WI38 (cell line): ENCODE data around the gene CRYM.
"Not testable (repeated sequence)": the region's sequence is repeated elsewhere in the genome, so short reads cannot be mapped to it uniquely, and the experiment has no call there.

Experiments used
- H3K4me3 ChIP-seq: 2 replicates; pipeline ENCODE4 v1.5.1; 2011; ENCODE audit warnings: low read depth, mild to moderate bottlenecking, control low read depth, low read length
- TF ChIP-seq, protein P1 (sequence below): IDR thresholded peaks from 2 replicates; pipeline ENCODE4 v1.5.1; 2012; ENCODE audit warnings: low read depth, mild to moderate bottlenecking, control low read depth, low read length

The CRYM gene

DNA sequence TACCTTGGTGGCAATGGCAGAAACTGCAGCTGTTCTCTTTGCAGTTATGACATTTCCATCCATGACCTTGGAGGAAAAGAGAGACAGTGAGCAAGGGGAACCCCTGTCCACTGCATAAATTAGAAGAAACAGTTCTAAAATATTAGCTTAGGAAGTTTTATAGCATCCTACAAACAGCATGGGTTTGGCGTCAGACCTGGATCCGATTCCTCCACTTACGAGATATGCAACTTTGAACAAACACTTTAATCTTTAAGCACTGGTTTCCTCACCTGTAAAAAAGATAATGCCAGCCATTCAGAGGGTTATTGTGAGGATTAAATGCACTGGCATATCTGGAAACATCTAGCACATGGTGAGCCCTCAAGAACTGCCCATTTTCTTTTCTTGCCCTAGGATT lies 2.6 kb downstream of the CRYM start:
- TF ChIP-seq, protein P1, sequence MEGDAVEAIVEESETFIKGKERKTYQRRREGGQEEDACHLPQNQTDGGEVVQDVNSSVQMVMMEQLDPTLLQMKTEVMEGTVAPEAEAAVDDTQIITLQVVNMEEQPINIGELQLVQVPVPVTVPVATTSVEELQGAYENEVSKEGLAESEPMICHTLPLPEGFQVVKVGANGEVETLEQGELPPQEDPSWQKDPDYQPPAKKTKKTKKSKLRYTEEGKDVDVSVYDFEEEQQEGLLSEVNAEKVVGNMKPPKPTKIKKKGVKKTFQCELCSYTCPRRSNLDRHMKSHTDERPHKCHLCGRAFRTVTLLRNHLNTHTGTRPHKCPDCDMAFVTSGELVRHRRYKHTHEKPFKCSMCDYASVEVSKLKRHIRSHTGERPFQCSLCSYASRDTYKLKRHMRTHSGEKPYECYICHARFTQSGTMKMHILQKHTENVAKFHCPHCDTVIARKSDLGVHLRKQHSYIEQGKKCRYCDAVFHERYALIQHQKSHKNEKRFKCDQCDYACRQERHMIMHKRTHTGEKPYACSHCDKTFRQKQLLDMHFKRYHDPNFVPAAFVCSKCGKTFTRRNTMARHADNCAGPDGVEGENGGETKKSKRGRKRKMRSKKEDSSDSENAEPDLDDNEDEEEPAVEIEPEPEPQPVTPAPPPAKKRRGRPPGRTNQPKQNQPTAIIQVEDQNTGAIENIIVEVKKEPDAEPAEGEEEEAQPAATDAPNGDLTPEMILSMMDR, result no peak
- no peak overlapping the region for H3K4me3 ChIP-seq

DNA sequence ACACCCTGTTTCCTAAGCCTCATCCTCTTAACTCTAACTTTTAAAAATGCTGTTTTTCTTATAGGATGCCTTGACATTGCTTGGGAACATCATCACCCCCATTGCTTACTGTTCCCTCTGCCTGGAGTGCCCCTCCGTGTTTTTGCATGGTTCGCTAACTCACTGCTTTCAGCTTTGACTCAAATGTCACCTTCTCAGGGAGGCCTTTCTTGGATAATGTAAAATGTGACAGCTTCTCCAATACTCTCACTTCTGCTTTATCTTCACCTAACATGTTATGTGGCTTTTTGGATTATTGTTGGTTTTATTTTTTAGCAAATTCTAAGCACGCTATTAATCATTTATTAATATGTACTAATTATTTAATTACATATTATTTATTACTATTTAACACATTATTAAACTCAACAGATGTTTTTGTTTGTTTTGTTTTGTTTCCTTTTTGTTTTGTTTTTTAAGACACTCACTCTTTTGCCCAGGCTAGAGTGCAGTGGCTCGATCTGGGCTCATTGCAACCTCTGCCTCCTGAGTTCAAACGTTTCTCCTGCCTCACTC lies 3.8 kb downstream of the CRYM start:
- H3K4me3 ChIP-seq, result no peak overlapping the region
- TF ChIP-seq, protein P1, result no peak

DNA sequence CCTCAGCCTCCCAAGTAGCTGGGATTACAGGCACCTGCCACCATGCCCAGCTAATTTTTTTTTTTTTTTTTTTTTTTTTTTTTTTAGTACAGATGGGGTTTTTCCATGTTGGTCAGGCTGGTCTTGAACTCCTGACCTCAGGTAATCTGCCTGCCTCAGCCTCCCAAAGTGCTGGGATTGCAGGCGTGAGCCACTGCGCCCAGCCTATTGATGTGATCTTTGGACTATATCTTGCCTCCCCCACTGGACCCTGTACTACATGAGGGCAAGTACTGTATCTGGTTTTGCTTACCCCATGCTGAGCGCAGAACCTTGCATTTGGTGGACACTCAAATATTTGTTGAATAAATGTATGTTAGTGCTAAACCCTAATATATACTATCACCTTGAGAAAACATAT lies 5.3 kb downstream of the CRYM start:
- not testable (repeated sequence) for H3K4me3 ChIP-seq

DNA sequence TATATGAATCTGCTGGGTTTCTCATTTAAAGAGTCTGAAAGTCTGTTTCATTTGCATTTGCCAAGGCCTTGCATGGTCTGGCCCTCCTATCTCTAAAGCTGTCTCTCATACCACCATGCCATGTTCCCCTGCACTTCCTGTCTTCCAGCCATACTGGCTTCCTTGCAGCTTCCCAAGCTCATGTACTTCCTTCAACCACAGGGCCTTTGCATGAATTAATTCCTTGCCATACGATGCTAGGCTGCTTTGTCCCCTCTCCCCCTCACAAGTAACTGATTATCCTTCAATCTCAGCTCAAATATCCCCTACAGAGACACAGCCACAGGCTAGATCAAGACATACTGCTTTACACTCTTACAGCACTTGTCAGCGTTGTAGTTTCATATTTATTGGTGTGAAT lies 5.8 kb downstream of the CRYM start:
- H3K4me3 ChIP-seq, result no peak overlapping the region
- TF ChIP-seq, protein P1, result no peak

DNA sequence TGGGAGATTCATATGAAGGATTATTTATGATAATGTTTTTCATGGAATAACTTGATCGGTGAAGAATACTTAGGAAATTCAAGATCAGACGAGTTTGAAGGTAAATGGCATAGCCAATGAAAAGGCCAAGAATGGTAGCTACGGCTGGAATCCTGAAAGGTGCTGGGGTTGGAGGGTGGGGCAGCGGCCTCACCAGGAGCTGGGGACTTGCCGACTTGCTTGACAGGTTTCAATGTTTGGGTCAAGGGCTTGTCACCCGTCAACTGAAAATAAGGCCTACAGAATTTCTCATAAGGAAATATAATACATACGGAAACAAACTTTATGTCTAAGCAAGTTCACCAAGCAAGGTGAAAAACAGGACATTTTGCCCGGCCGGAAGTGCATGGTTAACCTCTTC lies 9.9 kb downstream of the CRYM start:
- H3K4me3 ChIP-seq, result no peak overlapping the region
- TF ChIP-seq, protein P1, result no peak

DNA sequence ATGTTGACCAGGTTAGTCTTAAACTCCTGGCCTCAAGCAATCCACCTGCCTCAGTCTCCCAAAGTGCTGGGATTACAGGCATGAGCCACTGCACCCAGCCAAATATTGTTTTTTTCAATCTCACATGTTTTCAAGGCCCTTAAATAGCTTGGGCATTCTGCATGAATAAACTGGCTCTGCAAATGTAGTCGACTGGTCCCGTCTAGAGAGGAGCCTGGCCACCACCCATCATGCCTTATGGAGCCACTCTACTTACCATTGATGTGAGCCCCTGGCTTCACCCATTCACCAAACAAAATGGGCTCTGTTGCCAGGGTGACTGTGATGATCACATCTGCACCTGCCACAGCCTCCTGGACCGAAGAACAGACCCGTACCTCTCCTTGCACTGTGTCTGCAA lies 10.8 kb downstream of the CRYM start:
- TF ChIP-seq, protein P1, result no peak
- H3K4me3 ChIP-seq, result no peak overlapping the region

DNA sequence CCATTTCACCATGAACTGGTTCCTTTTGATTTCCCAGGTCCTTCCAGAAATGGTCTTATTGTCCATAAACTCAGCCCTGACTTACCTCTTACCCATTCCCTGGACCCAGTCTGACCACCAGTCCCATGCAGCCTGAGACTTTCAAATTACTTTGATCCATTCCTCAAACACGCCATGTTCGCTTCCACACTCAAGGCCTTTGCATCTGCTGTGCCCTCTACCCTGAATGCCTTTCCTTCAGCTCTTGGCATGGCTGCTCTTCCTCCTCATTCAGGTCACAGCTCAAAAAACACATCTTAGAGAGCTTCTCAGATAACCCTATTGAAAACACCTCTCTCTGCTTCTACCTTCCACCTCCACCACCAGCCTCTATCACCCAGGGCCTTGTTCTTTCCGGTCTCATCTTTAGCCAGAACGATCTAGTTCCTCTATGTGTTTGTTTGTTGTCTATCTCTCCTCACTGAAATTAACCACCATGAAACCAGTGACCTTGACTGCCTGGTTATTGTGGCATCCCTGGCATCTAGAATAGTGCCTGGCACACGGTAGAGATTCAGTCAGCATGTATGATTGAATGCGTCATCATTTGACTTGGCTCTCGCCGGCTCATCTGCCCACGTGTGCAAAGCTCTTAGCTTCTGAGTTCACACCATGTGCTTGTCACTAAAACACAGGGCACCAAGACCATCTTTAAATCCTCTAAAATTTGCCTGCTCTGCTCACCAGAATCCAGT lies 12.8 kb downstream of the CRYM start:
- TF ChIP-seq, protein P1, result no peak
- no peak overlapping the region for H3K4me3 ChIP-seq
